HepG2 (cell line): ENCODE results near the gene CACNA1G. TPM values are rescaled to one million over a fixed set of nuclear protein-coding genes. Genes with fewer than 3 reads are reported as not detected.

Source experiments
- ELF4 ChIP-seq: sonication (generic); formaldehyde crosslinking; IDR thresholded peaks from 2 replicates; pipeline ENCODE4 v1.5.0; 2020; ENCODE audit warnings: missing genetic modification reagents, mild to moderate bottlenecking, moderate library complexity, borderline replicate concordance
- ERF ChIP-seq: IDR thresholded peaks from 2 replicates; pipeline ENCODE4 v1.6.1; 2018; ENCODE audit warnings: missing biosample characterization, missing genetic modification reagents
- ETV5 ChIP-seq: IDR thresholded peaks from 2 replicates; pipeline ENCODE4 v1.6.1; 2018; ENCODE audit warnings: missing biosample characterization, missing genetic modification reagents, inconsistent platforms, borderline replicate concordance
- GABPA ChIP-seq, 2 experiments: IDR thresholded peaks; 2 replicates each; pipeline ENCODE4 v1.6.1; 2011 to 2016; ENCODE audit warnings: low read depth in 2 of 2, low read length in 1 of 2, missing biosample characterization in 1 of 2, missing genetic modification characterization in 1 of 2
- GABPB1 ChIP-seq: IDR thresholded peaks from 2 replicates; pipeline ENCODE4 v1.6.1; 2016; ENCODE audit warnings: mild to moderate bottlenecking, missing genetic modification reagents, moderate library complexity, missing compliant biosample characterization
- HNF1A ChIP-seq, 2 experiments: sonication (generic) in 1 of 2; formaldehyde crosslinking in 1 of 2; IDR thresholded peaks; 2 replicates each; pipeline versions ENCODE4 v1.4.0 to v1.6.1; 2016 to 2020; ENCODE audit warnings: borderline replicate concordance in 1 of 2, low read depth in 1 of 2, mild to moderate bottlenecking in 1 of 2, missing genetic modification reagents in 1 of 2
- HNF1B ChIP-seq: sonication (generic); formaldehyde crosslinking; IDR thresholded peaks from 2 replicates; pipeline ENCODE4 v1.5.1; 2020; ENCODE audit warnings: mild to moderate bottlenecking, moderate library complexity, missing genetic modification reagents
- KDM2A ChIP-seq: sonication (generic); formaldehyde crosslinking; IDR thresholded peaks from 2 replicates; pipeline ENCODE4 v1.4.0; 2020; ENCODE audit warnings: low read depth, missing genetic modification reagents, borderline replicate concordance
- MIXL1 ChIP-seq: IDR thresholded peaks from 2 replicates; pipeline ENCODE4 v1.6.1; 2016
- NCOR1 ChIP-seq: fragments of 200-600 bp; sonication (generic); IDR thresholded peaks from 2 replicates; pipeline ENCODE4 v1.7.0; 2017; ENCODE audit warnings: antibody characterized with exemption, low read length, borderline replicate concordance
- NFE2 ChIP-seq: sonication (generic); formaldehyde crosslinking; IDR thresholded peaks from 2 replicates; pipeline ENCODE4 v1.4.0; 2020; ENCODE audit warnings: missing genetic modification reagents
- NR2F1 ChIP-seq, 2 experiments: fragments of 450-650 bp in 1 of 2; formaldehyde crosslinking in 1 of 2; IDR thresholded peaks; 2 replicates each; pipeline versions ENCODE4 v1.5.0 to v1.6.1; 2016 to 2020; ENCODE audit warnings: mild to moderate bottlenecking in 1 of 2, missing compliant biosample characterization in 1 of 2, missing genetic modification reagents in 1 of 2, moderate library complexity in 1 of 2
- PPARG ChIP-seq: conservative IDR thresholded peaks from 2 replicates; pipeline ENCODE4 v1.6.1; 2016; ENCODE audit warnings: missing biosample characterization, missing genetic modification reagents
- RBM22 ChIP-seq: fragments of 200-400 bp; formaldehyde crosslinking; optimal IDR thresholded peaks from 2 replicates; pipeline ENCODE3; 2017; ENCODE audit warnings: mild to moderate bottlenecking, low read length, moderate library complexity
- ZNF205 ChIP-seq: IDR thresholded peaks from 2 replicates; pipeline ENCODE4 v1.6.1; 2018; ENCODE audit warnings: missing biosample characterization, missing genetic modification reagents
- ZNF710 ChIP-seq: sonication (generic); formaldehyde crosslinking; IDR thresholded peaks from 2 replicates; pipeline ENCODE4 v1.5.0; 2020; ENCODE audit warnings: mild to moderate bottlenecking, missing genetic modification reagents, borderline replicate concordance
- polyA plus RNA-seq, 8 experiments: library from polyadenylated mRNA; depleted of rRNA in 3 of 8; stranded (reverse) in 7 of 8; unstranded in 1 of 8; fragments of >200 nt; fragmentation: Illumina TruSeq in 4 of 8; extraction: Trizol in 4 of 8; gene quantifications; 2 replicates each; pipeline versions ENCODE4 v1.2.1 to v1.2.3, GENCODE V29; 2011 to 2016; ENCODE audit warnings: low read depth in 4 of 8, missing spikeins in 1 of 8, mixed read lengths in 1 of 8; ENCODE audit not compliant: insufficient read depth in 1 of 8
- total RNA-seq, 5 experiments: library from RNA; depleted of rRNA; stranded (reverse); fragments of >200 nt; fragmentation: Illumina TruSeq; extraction: Trizol; gene quantifications; 2 replicates each; pipeline ENCODE4 v1.2.3, GENCODE V29; 2016; ENCODE audit warnings: low read depth in 1 of 5
- TF ChIP-seq, protein P1 (sequence below): sonication (generic); formaldehyde crosslinking; IDR thresholded peaks from 2 replicates; pipeline ENCODE4 v1.9.0; 2021; ENCODE audit warnings: missing genetic modification reagents, mild to moderate bottlenecking, borderline replicate concordance

The CACNA1G gene
- total and polyA plus RNA-seq, 2 of the 13 experiments (the other 11 are each of a cell fraction or from before 2014, with no cell fraction given), result 0.02 TPM; not detected in 1

- TF ChIP-seq HNF1A (IDR thresholded peaks at IDR 0.05; ENCODE audit: low read depth) (0 out of 2 replicates have a peak, but pooled peaks have one; percentile 13), HNF1A (CRISPR knock-in tag; IDR thresholded peaks at IDR 0.05; ENCODE audit: borderline replicate concordance) (peak; percentile 39; the same call in 1 of the 2 replicates), HNF1B (CRISPR knock-in tag) (peak; percentile 66; the same call in 1 of the 2 replicates), ETV5 (CRISPR knock-in tag) (peak; percentile 93), ZNF710 (0 out of 2 replicates have a peak, but pooled peaks have one; percentile 6), MIXL1 (peak; percentile 60; the same call in 1 of the 2 replicates), ERF (CRISPR knock-in tag) (peak; percentile 80), GABPB1 (CRISPR knock-in tag) (peak; percentile 53; the same call in 1 of the 2 replicates), GABPA (IDR thresholded peaks at IDR 0.05; ENCODE audit: low read depth, low read length) (no peak), GABPA (CRISPR knock-in tag; IDR thresholded peaks at IDR 0.05; ENCODE audit: low read depth) (peak; percentile 36), KDM2A (peak; percentile 63), NCOR1 (peak; percentile 51; the same call in 1 of the 2 replicates), NR2F1 (CRISPR knock-in tag; IDR thresholded peaks at IDR 0.05) (peak; percentile 37; a peak in 2 of 4 replicates), RBM22 (no peak), PPARG (CRISPR knock-in tag) (peak; percentile 100), ZNF205 (CRISPR knock-in tag) (0 out of 2 replicates have a peak, but pooled peaks have one; percentile 73), NFE2 (CRISPR knock-in tag) (peak; percentile 99), ELF4 (CRISPR knock-in tag) (no peak)
- TF ChIP-seq, protein P1, sequence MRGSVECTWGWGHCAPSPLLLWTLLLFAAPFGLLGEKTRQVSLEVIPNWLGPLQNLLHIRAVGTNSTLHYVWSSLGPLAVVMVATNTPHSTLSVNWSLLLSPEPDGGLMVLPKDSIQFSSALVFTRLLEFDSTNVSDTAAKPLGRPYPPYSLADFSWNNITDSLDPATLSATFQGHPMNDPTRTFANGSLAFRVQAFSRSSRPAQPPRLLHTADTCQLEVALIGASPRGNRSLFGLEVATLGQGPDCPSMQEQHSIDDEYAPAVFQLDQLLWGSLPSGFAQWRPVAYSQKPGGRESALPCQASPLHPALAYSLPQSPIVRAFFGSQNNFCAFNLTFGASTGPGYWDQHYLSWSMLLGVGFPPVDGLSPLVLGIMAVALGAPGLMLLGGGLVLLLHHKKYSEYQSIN (CRISPR knock-in tag), result no peak
These were observed 101.4 kb downstream of the CACNA1G start (continued) for GRCh38 chr17:50661795-50662391.
